ENCODE measurements around the gene DRD1. TPM values are rescaled to one million over a fixed set of nuclear protein-coding genes. Genes with fewer than 3 reads are reported as not detected.

DRD1 gene
- polyA plus RNA-seq, 1 of the 3 experiments (the other 2 are of a cell fraction): not detected

- no peak overlapping the region for H2AFZ ChIP-seq (ENCODE audit: low read depth)
- H3K36me3 ChIP-seq (replicated peaks in 1 of 2; ENCODE audit: control insufficient read depth in 1 of 2, insufficient read depth in 2 of 2, low read length in 1 of 2): no peaks in the 10 kb centered on the region
- no peaks in the 10 kb centered on the region for H3K4me1 ChIP-seq (ENCODE audit: control insufficient read depth in 1 of 2, insufficient read depth in 2 of 2, low read depth in 1 of 2, low read length in 1 of 2)
- no peaks in the 10 kb centered on the region for H4K20me1 ChIP-seq (ENCODE audit: insufficient read depth)
- H3F3A ChIP-seq (replicated peaks; ENCODE audit: insufficient read depth): no peaks in the 10 kb centered on the region
- WGBS (ENCODE audit: low lambda C conversion rate): 0% methylated on average over 2 of the region's 2 CpGs
- no peak overlapping the region for H3K9ac ChIP-seq
- ChIA-PET CTCF (no interaction called here), POLR2A (no interaction called here)
- H3K9me2 ChIP-seq: no peaks in the 10 kb centered on the region
- no peak overlapping the region for H3K4me2 ChIP-seq
- H3K4me3 ChIP-seq (ENCODE audit: low read depth in 2 of 2, low read length in 1 of 2): no peak overlapping the region
- H3K9me3 ChIP-seq: no peaks in the 10 kb centered on the region
- H3K27ac ChIP-seq (ENCODE audit: low read depth in 2 of 2, low read length in 1 of 2): no peak overlapping the region
- TF ChIP-seq MXI1 (IDR thresholded peaks at IDR 0.05; ENCODE audit: low read depth, low read length): no peak
- no peak for TF ChIP-seq USF2 (IDR thresholded peaks at IDR 0.05; ENCODE audit: borderline replicate concordance, low read depth, low read length)
- no peak for TF ChIP-seq TCF12 (IDR thresholded peaks at IDR 0.05)
- TF ChIP-seq JUND (IDR thresholded peaks at IDR 0.05): no peak
- TF ChIP-seq USF1 (IDR thresholded peaks at IDR 0.05; ENCODE audit: borderline replicate concordance, low read depth): no peak
- TF ChIP-seq POLR2AphosphoS5 (IDR thresholded peaks at IDR 0.05; ENCODE audit: low read depth, low read length): no peak
- TF ChIP-seq MAX (IDR thresholded peaks at IDR 0.05; ENCODE audit: low read depth): no peak
- TF ChIP-seq EZH2phosphoT487 (IDR thresholded peaks at IDR 0.05; ENCODE audit: borderline replicate concordance, low read depth): no peak
- no peak for TF ChIP-seq RXRA (IDR thresholded peaks at IDR 0.05; ENCODE audit: borderline replicate concordance, low read depth)
- TF ChIP-seq ELF1 (IDR thresholded peaks at IDR 0.05): no peak
- TF ChIP-seq GABPA (IDR thresholded peaks at IDR 0.05; ENCODE audit: low read depth): no peak
- no peak for TF ChIP-seq NFIC (IDR thresholded peaks at IDR 0.05; ENCODE audit: borderline replicate concordance)
- TF ChIP-seq ZBTB33 (IDR thresholded peaks at IDR 0.05; ENCODE audit: borderline replicate concordance, low read depth): no peak
- TF ChIP-seq RAD21 (IDR thresholded peaks at IDR 0.05; ENCODE audit: low read length): no peak
- TF ChIP-seq RFX5 (IDR thresholded peaks at IDR 0.05; ENCODE audit: low read length): no peak
- no peak for TF ChIP-seq SMC3 (IDR thresholded peaks at IDR 0.05; ENCODE audit: low read depth, low read length)
- no peak for TF ChIP-seq FOXJ3 (CRISPR knock-in tag; IDR thresholded peaks at IDR 0.05)
- TF ChIP-seq SIN3A (IDR thresholded peaks at IDR 0.05; ENCODE audit: borderline replicate concordance, low read depth, low read length): no peak
- TF ChIP-seq FOSL2 (IDR thresholded peaks at IDR 0.05; ENCODE audit: borderline replicate concordance, low read depth): no peak
- no peak for TF ChIP-seq MEF2A (IDR thresholded peaks at IDR 0.05; ENCODE audit: borderline replicate concordance, low read depth)
- H3K27me3 ChIP-seq (ENCODE audit: insufficient read depth): no peaks in the 10 kb centered on the region
- H3K79me2 ChIP-seq (ENCODE audit: insufficient read depth): no peaks in the 10 kb centered on the region
- no peak for DNase-seq
These were observed 26.6 kb downstream of the DRD1 start for GRCh38 chr5:175417384-175417783.

Data from SK-N-SH (cell line).